ENCODE results near the gene AEBP1. TPM values are rescaled to one million over a fixed set of nuclear protein-coding genes. Genes with fewer than 3 reads are reported as not detected.

The AEBP1 gene
- total and polyA plus RNA-seq, 7 donors: 2.8 to 22.0 (median 7.8) TPM

- intact Hi-C loops (cut with DNase I): no loop called here
- DNase-seq (peak in 1 of 2 donors; percentile 30), ATAC-seq (no peak)
- Histone ChIP-seq H3K36me3 (ENCODE audit: insufficient read depth in 1 of 2, low read depth in 1 of 2) (no peaks in the 10 kb centered on the region), H3K27ac (peak overlapping the region; percentile 61), H3K9me3 (no peaks in the 10 kb centered on the region), H3K4me3 (no peak overlapping the region), H3K4me1 (no peaks in the 10 kb centered on the region), H3K27me3 (ENCODE audit: insufficient read depth in 3 of 3, low read length in 2 of 3) (peaks cover 0 to 11% (median 6%) of the 10 kb centered on the region in 3 donors)
- no peak for TF ChIP-seq CTCF (IDR thresholded peaks at IDR 0.05)
- 85 to 90% (median 85%) methylated on average over 3 of the region's 3 CpGs for WGBS, 3 donors
Observed at GRCh38 chr7:44101303-44101965, 2.7 kb upstream of the AEBP1 start.

GRCh38 chr7:44101966-44102845 lies 1.9 kb upstream of the AEBP1 start:
- DNase-seq: peak; percentile 47 to 64
- no peaks in the 10 kb centered on the region for H3K9me3 ChIP-seq
- no peak for ATAC-seq
- H3K36me3 ChIP-seq (ENCODE audit: insufficient read depth in 1 of 2, low read depth in 1 of 2): no peaks in the 10 kb centered on the region
- no peak overlapping the region for H3K4me3 ChIP-seq
- WGBS, 3 donors: 82 to 85% (median 85%) methylated on average over 14 of the region's 14 CpGs
- H3K27ac ChIP-seq: peak overlapping the region; percentile 53
- intact Hi-C loops (cut with DNase I): no loop called here
- no peak for TF ChIP-seq CTCF (IDR thresholded peaks at IDR 0.05)
- peaks cover 0 to 11% (median 6%) of the 10 kb centered on the region in 3 donors for H3K27me3 ChIP-seq (ENCODE audit: insufficient read depth in 3 of 3, low read length in 2 of 3)
- no peaks in the 10 kb centered on the region for H3K4me1 ChIP-seq

GRCh38 chr7:44102846-44103565 lies 1.1 kb upstream of the AEBP1 start:
- Histone ChIP-seq H3K36me3 (ENCODE audit: insufficient read depth in 1 of 2, low read depth in 1 of 2) (no peaks in the 10 kb centered on the region), H3K27ac (peak overlapping the region; percentile 53), H3K4me1 (no peaks in the 10 kb centered on the region), H3K9me3 (no peaks in the 10 kb centered on the region), H3K4me3 (no peak overlapping the region), H3K27me3 (ENCODE audit: insufficient read depth in 3 of 3, low read length in 2 of 3) (peaks cover 0 to 11% (median 6%) of the 10 kb centered on the region in 3 donors)
- no peak for TF ChIP-seq CTCF (IDR thresholded peaks at IDR 0.05)
- DNase-seq (peak in 1 of 2 donors; percentile 22), ATAC-seq (no peak)
- intact Hi-C loops (cut with DNase I): no loop called here
- 76 to 81% (median 79%) methylated on average over 8 of the region's 8 CpGs for WGBS, 3 donors

- no peaks in the 10 kb centered on the region for H3K9me3 ChIP-seq
- H3K36me3 ChIP-seq (ENCODE audit: insufficient read depth in 1 of 2, low read depth in 1 of 2): no peaks in the 10 kb centered on the region
- ATAC-seq: no peak
- no peak for DNase-seq
- no peak overlapping the region for H3K4me3 ChIP-seq
- peak overlapping the region; percentile 53 for H3K27ac ChIP-seq
- TF ChIP-seq CTCF (IDR thresholded peaks at IDR 0.05): no peak
- 67 to 74% (median 70%) methylated on average over 8 of the region's 8 CpGs for WGBS, 3 donors
- no peaks in the 10 kb centered on the region for H3K4me1 ChIP-seq
- intact Hi-C loops (cut with DNase I): no loop called here
- H3K27me3 ChIP-seq (ENCODE audit: insufficient read depth in 3 of 3, low read length in 2 of 3): peaks cover 0 to 11% (median 6%) of the 10 kb centered on the region in 3 donors
Observed at GRCh38 chr7:44103566-44103922, 601 bp upstream of the AEBP1 start.
